ENCODE measurements around the gene BTG4. TPM values are rescaled to one million over a fixed set of nuclear protein-coding genes. Genes with fewer than 3 reads are reported as not detected.

Gene BTG4
- total and polyA plus RNA-seq, 7 donors, result not detected

DNA sequence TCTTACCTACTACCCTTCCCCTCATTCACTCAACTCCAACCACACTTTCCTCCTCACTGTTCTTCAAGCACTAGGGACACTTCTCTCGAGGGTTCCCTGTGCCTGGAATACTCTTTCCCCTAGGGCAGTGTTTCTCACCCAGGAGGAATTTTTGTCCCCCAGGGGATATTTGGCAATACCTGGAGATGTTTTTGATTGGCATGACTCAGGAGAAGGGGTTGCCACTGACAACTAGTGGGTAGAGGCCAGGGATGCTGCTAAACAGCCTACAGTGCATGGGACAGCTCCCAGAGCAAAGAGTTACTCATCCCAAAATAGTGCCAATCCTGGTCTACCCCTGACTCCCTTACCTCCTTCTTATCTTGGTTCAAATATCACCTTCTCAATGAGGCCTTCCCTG, 40.0 kb downstream of the BTG4 start:
- intact Hi-C loops (cut with DNase I), result no loop called here
- 88 to 89% methylated on average over 1 of the region's 1 CpG for WGBS, 2 donors

GRCh38 chr11:111469200-111469599, 43.0 kb downstream of the BTG4 start:
- H3K27ac ChIP-seq, result no peak overlapping the region
- no peaks in the 10 kb centered on the region for H3K27me3 ChIP-seq
- no peaks in the 10 kb centered on the region for H3K9me3 ChIP-seq
- H3K36me3 ChIP-seq, result no peaks in the 10 kb centered on the region
- H3K4me1 ChIP-seq, result no peaks in the 10 kb centered on the region
- TF ChIP-seq EP300 (IDR thresholded peaks at IDR 0.05) (no peak), POLR2A (IDR thresholded peaks at IDR 0.05) (no peak), POLR2AphosphoS5 (IDR thresholded peaks at IDR 0.05) (no peak)
- TF ChIP-seq, protein P1, sequence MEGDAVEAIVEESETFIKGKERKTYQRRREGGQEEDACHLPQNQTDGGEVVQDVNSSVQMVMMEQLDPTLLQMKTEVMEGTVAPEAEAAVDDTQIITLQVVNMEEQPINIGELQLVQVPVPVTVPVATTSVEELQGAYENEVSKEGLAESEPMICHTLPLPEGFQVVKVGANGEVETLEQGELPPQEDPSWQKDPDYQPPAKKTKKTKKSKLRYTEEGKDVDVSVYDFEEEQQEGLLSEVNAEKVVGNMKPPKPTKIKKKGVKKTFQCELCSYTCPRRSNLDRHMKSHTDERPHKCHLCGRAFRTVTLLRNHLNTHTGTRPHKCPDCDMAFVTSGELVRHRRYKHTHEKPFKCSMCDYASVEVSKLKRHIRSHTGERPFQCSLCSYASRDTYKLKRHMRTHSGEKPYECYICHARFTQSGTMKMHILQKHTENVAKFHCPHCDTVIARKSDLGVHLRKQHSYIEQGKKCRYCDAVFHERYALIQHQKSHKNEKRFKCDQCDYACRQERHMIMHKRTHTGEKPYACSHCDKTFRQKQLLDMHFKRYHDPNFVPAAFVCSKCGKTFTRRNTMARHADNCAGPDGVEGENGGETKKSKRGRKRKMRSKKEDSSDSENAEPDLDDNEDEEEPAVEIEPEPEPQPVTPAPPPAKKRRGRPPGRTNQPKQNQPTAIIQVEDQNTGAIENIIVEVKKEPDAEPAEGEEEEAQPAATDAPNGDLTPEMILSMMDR (IDR thresholded peaks at IDR 0.05), result no peak
- DNase-seq, result no peak
- 55 to 74% methylated on average over 4 of the region's 4 CpGs for WGBS, 2 donors
- no peak overlapping the region for H3K4me3 ChIP-seq
- intact Hi-C loops (cut with DNase I), result no loop called here

More for the DNA sequence above, 40.0 kb downstream of the BTG4 start:
- no peaks in the 10 kb centered on the region for H3K4me1 ChIP-seq
- no peak overlapping the region for H3K4me3 ChIP-seq
- no peaks in the 10 kb centered on the region for H3K27me3 ChIP-seq
- no peak overlapping the region for H3K27ac ChIP-seq
- no peak for TF ChIP-seq POLR2AphosphoS5 (IDR thresholded peaks at IDR 0.05)
- H3K9me3 ChIP-seq, result no peaks in the 10 kb centered on the region
- DNase-seq, result no peak
- no peaks in the 10 kb centered on the region for H3K36me3 ChIP-seq

DNA sequence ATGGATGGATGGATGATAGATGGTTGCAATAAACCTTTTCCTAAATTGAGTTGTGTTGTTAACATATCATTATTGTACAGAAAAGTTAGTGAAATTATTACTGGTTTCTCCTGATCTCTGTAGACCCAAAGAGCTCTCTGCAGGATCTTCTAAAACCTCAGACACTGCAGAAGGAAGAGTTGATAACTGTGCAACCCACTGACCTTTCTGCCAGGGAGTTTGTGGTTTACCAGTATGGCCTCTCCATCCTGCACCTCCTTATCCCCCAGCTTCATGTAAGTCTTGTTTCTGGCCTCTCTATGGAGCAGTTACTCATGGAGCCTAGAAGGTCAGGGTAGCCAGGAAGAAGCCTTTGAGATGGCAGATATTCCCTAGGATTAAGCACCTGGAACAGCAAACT, 45.6 kb downstream of the BTG4 start:
- no peak for DNase-seq

DNA sequence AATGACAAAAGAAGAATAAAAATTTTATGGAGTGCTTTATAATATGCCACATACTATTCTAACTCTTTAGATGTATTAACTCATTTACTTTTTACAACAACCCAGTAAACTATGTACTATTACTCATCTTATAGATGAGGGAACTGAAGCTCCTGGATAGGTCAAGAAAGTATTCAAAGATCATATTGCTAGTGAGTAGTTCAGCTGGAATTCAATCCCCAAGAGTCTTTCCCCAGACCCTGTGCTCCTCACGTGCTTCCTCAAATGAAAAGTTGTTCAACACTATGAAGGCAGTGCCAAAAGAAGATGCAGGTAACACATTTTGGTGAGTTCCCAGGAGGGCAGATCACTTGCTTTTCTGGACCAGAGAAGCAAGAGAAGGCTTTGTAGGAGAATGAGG, 46.8 kb downstream of the BTG4 start:
- intact Hi-C loops (cut with DNase I), result no loop called here

More for the DNA sequence above, 45.6 kb downstream of the BTG4 start:
- Histone ChIP-seq H3K4me3 (no peak overlapping the region), H3K4me1 (no peaks in the 10 kb centered on the region), H3K36me3 (no peaks in the 10 kb centered on the region), H3K9me3 (no peaks in the 10 kb centered on the region), H3K27me3 (no peaks in the 10 kb centered on the region), H3K27ac (no peak overlapping the region)
- TF ChIP-seq, protein P1 (IDR thresholded peaks at IDR 0.05), result no peak
- TF ChIP-seq EP300 (IDR thresholded peaks at IDR 0.05), result no peak
- no peak for TF ChIP-seq POLR2A (IDR thresholded peaks at IDR 0.05)
- no peak for TF ChIP-seq POLR2AphosphoS5 (IDR thresholded peaks at IDR 0.05)
- intact Hi-C loops (cut with DNase I), result no loop called here

DNA sequence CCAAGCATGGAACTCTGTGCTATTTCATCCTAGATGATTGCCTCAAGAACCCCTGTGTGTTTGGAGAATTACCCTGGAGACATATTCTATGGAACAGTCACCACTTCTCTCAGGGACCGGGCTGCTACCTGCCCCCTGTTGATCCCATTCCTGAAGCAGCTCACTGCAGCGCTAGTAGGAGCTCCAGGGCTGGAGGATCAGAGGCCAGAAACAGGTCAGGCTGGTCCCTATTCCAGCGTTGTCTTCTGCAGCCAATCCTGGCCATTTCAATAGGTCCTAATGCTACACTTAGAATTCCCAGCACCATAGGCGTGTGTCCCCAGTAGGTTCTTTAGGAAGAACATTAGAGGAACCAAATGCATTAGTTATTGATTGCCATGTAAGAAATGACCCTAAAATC, 48.9 kb downstream of the BTG4 start:
- 95 to 96% methylated on average over 4 of the region's 4 CpGs for WGBS, 2 donors
- Histone ChIP-seq H3K36me3 (no peaks in the 10 kb centered on the region), H3K27ac (no peak overlapping the region), H3K4me1 (peaks cover 0 to 12% (median 6%) of the 10 kb centered on the region in 4 donors), H3K27me3 (no peaks in the 10 kb centered on the region), H3K4me3 (no peak overlapping the region), H3K9me3 (no peaks in the 10 kb centered on the region)
- TF ChIP-seq POLR2AphosphoS5 (IDR thresholded peaks at IDR 0.05) (no peak), EP300 (IDR thresholded peaks at IDR 0.05) (no peak), POLR2A (IDR thresholded peaks at IDR 0.05) (no peak)
- TF ChIP-seq, protein P1 (IDR thresholded peaks at IDR 0.05), result no peak
- no peak for DNase-seq
- intact Hi-C loops (cut with DNase I), result no loop called here

More for the DNA sequence above, 46.8 kb downstream of the BTG4 start:
- no peak overlapping the region for H3K27ac ChIP-seq
- peaks cover 0 to 11% (median 6%) of the 10 kb centered on the region in 4 donors for H3K4me1 ChIP-seq
- TF ChIP-seq, protein P1 (IDR thresholded peaks at IDR 0.05), result no peak
- TF ChIP-seq POLR2AphosphoS5 (IDR thresholded peaks at IDR 0.05), result no peak
- no peak for TF ChIP-seq POLR2A (IDR thresholded peaks at IDR 0.05)
- no peak for TF ChIP-seq EP300 (IDR thresholded peaks at IDR 0.05)
- 79 to 87% methylated on average over 1 of the region's 1 CpG for whole genome bisulfite sequencing, 2 donors
- no peak overlapping the region for H3K4me3 ChIP-seq
- no peaks in the 10 kb centered on the region for H3K9me3 ChIP-seq
- no peaks in the 10 kb centered on the region for H3K27me3 ChIP-seq
- no peak for DNase-seq
- no peaks in the 10 kb centered on the region for H3K36me3 ChIP-seq

Measured in sigmoid colon (tissue), 7 donors.